Right lobe of liver (tissue), 6 donors: ENCODE measurements around the gene MECR. TPM values are rescaled to one million over a fixed set of nuclear protein-coding genes. Genes with fewer than 3 reads are reported as not detected.

Experiments
- ATAC-seq, 4 donors: fragments of 200-7000 bp; cut with Tn5 transposase; one replicate each; pipeline ENCODE4 v1.9.1; 2020; ENCODE audit warnings: mild to moderate bottlenecking in 4 of 4, moderate library complexity in 4 of 4
- DNase-seq, 3 donors: peaks; one replicate each; pipeline ENCODE4 v3.0.0-alpha.2; 2020
- H3K27ac ChIP-seq, 3 donors: fragments of 200-600 bp; one replicate each; pipeline ENCODE4 v1.8.0; 2022
- H3K27me3 ChIP-seq, 2 donors: fragments of 200-600 bp; one replicate each; pipeline ENCODE4 v1.8.0; 2022
- H3K36me3 ChIP-seq, 4 donors: fragments of 200-600 bp; sonication (generic) in 1 of 4; one replicate each; pipeline versions ENCODE4 v1.5.1 to v1.8.0; 2017 to 2022; ENCODE audit warnings: control low read depth in 1 of 4
- H3K4me1 ChIP-seq, 4 donors: fragments of 200-600 bp; sonication (generic) in 1 of 4; one replicate each; pipeline versions ENCODE4 v1.5.1 to v1.8.0; 2017 to 2022; ENCODE audit warnings: control low read depth in 1 of 4
- H3K4me3 ChIP-seq, 3 donors: fragments of 200-600 bp; one replicate each; pipeline ENCODE4 v1.8.0; 2022
- H3K9me3 ChIP-seq, 4 donors: fragments of 200-600 bp; sonication (generic) in 1 of 4; one replicate each; pipeline versions ENCODE4 v1.5.1 to v1.8.0; 2017 to 2022; ENCODE audit warnings: control low read depth in 1 of 4
- POLR2A ChIP-seq: fragments of 450-650 bp; IDR thresholded peaks from one replicate; pipeline ENCODE4 v1.6.1; 2017; ENCODE audit warnings: antibody characterized with exemption, mild to moderate bottlenecking
- WGBS: methylation state at CpG from one replicate; pipeline ENCODE4 v1.1.6; 2018; ENCODE audit warnings: low coverage, low lambda C conversion rate; ENCODE audit not compliant: insufficient coverage; ENCODE audit errors: missing lambda C conversion rate; 5-methylcytosine and 5-hydroxymethylcytosine counted together
- intact Hi-C, 2 donors: fragments of 100-400 bp; cut with DNase I; formaldehyde crosslinking; loops; one replicate each; pipeline versions ENCODE4 v1.11.2 to v1.14.1; 2022
- total RNA-seq, 6 experiments: library from RNA; depleted of rRNA in 2 of 6; stranded (reverse); fragments of >200 nt in 2 of 6; fragmentation: NEBNext Ultra II Directional in 3 of 6; extraction: Animal tissue kit (Norgen Biotek cat#: 25700) in 3 of 6; gene quantifications; one replicate each; pipeline versions ENCODE4 v1.1.0 to v1.2.4, GENCODE V29; 2016 to 2023
- TF ChIP-seq, protein P1 (sequence below), 4 donors: fragments of 200-600 bp in 3 of 4; fragments of 450-650 bp in 1 of 4; IDR thresholded peaks; one replicate each; pipeline versions ENCODE4 v1.5.1 to v1.8.0; 2016 to 2022; ENCODE audit warnings: antibody characterized with exemption in 4 of 4, mild to moderate bottlenecking in 2 of 4
- donor health status: DM: no; HTN: yes; CAD: no.
- donor health status: DM: no; HTN: no; CAD: no.
- donor health status: DM: no; HTN: no; CAD: no.
- donor health status: DM: no; HTN: yes; CAD: no.
- donor health status: DM: no; HTN: yes; CAD: no.

The MECR gene
- total RNA-seq, 6 experiments from 2014 or later = 13.1 to 22.1 (median 15.7) TPM

DNA sequence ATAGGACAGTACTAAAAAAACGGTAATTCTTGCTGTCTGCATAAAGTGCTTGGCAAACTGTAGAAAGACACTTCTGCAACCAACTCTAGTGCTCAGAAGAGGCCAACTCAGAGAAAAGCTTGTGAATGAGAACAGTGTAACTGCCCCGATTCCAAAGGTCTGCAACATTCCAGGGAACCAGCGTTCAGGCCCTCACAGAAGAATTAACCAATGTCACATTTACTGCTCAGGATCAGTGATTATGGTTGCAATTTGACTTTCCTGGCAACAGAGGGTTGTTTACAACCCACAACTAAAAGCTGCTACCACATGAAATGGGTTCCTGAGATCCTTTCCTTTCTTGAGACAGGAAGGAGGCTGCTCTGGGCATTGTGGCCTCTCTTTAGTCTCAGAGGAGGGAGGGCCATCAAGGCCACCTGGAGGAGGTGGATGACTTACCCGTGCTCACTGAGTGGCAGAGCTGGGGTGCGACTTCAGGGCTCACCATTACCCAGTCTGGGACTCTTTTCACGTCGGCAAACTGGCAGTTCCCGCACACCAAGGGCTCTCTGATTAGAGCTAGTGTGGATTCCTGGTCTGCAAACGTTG lies 64.3 kb downstream of the MECR start:
- DNase-seq (no peak), ATAC-seq (peak; percentile 71 to 84 (median 81))
- Histone ChIP-seq H3K4me3 (no peak overlapping the region), H3K27me3 (no peaks in the 10 kb centered on the region), H3K36me3 (peaks cover 0 to 31% (median 8%) of the 10 kb centered on the region in 4 donors), H3K4me1 (peaks cover 0 to 87% (median 31%) of the 10 kb centered on the region in 4 donors), H3K27ac (peak overlapping the region in 2 of 3 donors; percentile 45 to 49), H3K9me3 (no peaks in the 10 kb centered on the region)
- 17% methylated on average over 3 of the region's 9 CpGs for WGBS
- intact Hi-C loops = no loop called here
- no peak for TF ChIP-seq POLR2A
- TF ChIP-seq, protein P1, sequence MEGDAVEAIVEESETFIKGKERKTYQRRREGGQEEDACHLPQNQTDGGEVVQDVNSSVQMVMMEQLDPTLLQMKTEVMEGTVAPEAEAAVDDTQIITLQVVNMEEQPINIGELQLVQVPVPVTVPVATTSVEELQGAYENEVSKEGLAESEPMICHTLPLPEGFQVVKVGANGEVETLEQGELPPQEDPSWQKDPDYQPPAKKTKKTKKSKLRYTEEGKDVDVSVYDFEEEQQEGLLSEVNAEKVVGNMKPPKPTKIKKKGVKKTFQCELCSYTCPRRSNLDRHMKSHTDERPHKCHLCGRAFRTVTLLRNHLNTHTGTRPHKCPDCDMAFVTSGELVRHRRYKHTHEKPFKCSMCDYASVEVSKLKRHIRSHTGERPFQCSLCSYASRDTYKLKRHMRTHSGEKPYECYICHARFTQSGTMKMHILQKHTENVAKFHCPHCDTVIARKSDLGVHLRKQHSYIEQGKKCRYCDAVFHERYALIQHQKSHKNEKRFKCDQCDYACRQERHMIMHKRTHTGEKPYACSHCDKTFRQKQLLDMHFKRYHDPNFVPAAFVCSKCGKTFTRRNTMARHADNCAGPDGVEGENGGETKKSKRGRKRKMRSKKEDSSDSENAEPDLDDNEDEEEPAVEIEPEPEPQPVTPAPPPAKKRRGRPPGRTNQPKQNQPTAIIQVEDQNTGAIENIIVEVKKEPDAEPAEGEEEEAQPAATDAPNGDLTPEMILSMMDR (IDR thresholded peaks at IDR 0.05) = no peak

DNA sequence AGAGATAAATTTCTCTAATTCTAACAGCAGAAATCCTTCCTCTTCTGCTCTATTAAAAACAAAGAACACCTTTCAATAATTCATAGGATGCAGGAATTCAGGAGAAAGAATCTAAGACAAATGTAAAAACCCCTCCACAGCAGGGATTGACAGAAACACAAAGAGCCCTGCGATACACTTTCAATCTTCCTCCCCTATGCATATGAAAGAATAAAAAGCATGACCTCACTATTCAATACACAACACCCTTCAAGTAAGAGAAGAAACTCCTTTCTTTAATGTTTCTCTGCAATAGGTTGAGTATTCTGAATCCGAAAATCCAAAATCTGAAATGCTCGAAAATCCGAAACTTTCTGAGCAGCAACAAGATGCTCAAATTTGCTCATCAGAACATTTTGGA lies 66.1 kb downstream of the MECR start:
- Histone ChIP-seq H3K4me1 (peaks cover 0 to 88% (median 27%) of the 10 kb centered on the region in 4 donors), H3K36me3 (peaks cover 3 to 31% (median 8%) of the 10 kb centered on the region in 4 donors), H3K4me3 (no peak overlapping the region), H3K27ac (no peak overlapping the region), H3K27me3 (no peaks in the 10 kb centered on the region), H3K9me3 (no peaks in the 10 kb centered on the region)
- intact Hi-C loops = no loop called here
- WGBS = 91% methylated on average over 4 of the region's 4 CpGs
- ATAC-seq = no peak
- TF ChIP-seq, protein P1 (IDR thresholded peaks at IDR 0.05) = no peak
- TF ChIP-seq POLR2A = no peak
- no peak for DNase-seq

DNA sequence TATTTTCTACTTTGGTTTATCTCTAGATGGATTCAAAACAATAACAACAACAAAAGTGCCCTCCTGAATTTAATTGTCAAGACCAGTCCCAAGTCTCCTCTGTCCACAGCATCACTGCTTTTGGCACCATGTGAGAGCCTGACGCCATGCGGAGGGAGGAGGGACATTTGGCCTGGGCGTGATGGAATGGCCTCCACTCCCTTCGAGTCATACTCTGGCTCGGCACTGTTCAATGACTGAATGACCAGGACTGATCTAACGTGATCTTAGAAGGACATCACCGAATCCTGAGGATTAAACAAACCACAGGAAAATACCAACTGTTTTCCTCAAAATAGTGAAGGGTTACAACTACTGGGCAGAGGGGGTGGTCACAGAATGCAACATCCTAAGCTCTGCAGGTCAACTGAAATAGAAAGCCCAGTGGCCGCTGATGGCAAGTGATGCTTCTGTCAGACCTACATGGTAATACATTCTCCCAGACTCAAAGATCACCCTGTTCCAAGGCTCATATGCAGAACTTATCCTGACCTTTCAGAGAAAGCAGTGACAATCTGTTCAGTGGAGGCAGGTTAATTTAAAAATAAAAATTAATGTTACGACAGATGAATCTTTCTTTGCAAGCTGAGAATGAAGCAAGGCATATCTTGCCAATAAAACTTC lies 68.1 kb downstream of the MECR start:
- Histone ChIP-seq H3K4me1 (peaks cover 0 to 75% (median 24%) of the 10 kb centered on the region in 4 donors), H3K36me3 (peaks cover 3 to 42% (median 16%) of the 10 kb centered on the region in 4 donors), H3K27ac (no peak overlapping the region), H3K9me3 (no peaks in the 10 kb centered on the region), H3K4me3 (no peak overlapping the region), H3K27me3 (no peaks in the 10 kb centered on the region)
- ATAC-seq (no peak), DNase-seq (no peak)
- TF ChIP-seq, protein P1 (IDR thresholded peaks at IDR 0.05) = no peak
- no peak for TF ChIP-seq POLR2A
- WGBS = 80% methylated on average over 8 of the region's 9 CpGs
- intact Hi-C loops = no loop called here

DNA sequence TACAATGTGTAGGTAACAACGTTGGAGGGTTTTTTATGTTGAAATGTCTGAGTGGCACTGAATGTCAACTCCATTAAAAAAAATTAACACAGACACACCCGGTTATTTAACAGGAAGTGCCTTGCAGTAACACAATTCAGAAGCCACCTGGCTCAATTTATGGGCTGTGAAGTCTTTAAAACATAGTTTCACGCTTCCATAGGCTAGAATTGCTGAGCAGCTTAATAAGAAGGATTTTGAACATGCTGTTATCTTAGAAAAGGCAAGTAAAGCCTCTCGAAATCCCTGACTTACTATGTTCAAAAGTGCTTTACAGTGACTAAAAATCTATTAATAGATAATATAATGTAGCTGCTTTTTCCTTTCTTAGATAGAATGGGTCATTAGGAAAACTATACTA lies 68.7 kb downstream of the MECR start:
- 64% methylated on average over 4 of the region's 4 CpGs for WGBS
- H3K36me3 ChIP-seq = peaks cover 3 to 42% (median 17%) of the 10 kb centered on the region in 4 donors
- peaks cover 0 to 70% (median 21%) of the 10 kb centered on the region in 4 donors for H3K4me1 ChIP-seq
- H3K27me3 ChIP-seq = no peaks in the 10 kb centered on the region
- no peak for TF ChIP-seq POLR2A
- TF ChIP-seq, protein P1 (IDR thresholded peaks at IDR 0.05) = no peak
- H3K9me3 ChIP-seq = no peaks in the 10 kb centered on the region
- intact Hi-C loops = no loop called here
- DNase-seq = no peak
- ATAC-seq = no peak
- no peak overlapping the region for H3K27ac ChIP-seq
- no peak overlapping the region for H3K4me3 ChIP-seq
